AG20443 (cell line): Measurements from ENCODE around the gene PTPRM.

ENCODE experiments used
- DNase-seq: peaks from one replicate; pipeline ENCODE4 v3.0.0; 2012; ENCODE audit warnings: low spot score, mixed read lengths

The PTPRM gene

DNA sequence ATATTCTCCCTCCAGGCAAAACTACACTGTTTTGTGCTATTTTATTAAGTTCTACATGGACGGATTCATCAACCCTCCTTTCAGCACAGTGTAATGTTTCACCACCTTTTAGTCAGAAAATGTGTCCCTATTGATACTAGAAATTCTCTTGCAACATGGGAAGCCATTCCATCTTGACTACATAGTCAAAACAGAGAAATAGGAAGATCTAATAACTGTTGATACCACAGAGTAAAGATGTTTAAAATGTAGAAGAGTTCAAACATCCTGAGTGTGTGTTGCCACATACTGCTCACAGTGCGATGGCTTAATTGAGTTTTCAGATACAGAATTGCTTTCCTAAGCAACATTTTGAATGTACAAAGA is 549.9 kb downstream of the PTPRM start:
- DNase-seq: no peak

GRCh38 chr18:8121101-8121500 is 554.0 kb downstream of the PTPRM start:
- DNase-seq: no peak

- peak; percentile 36 for DNase-seq
These were observed 554.9 kb downstream of the PTPRM start for GRCh38 chr18:8121942-8122480.

- DNase-seq: no peak
These were observed 557.4 kb downstream of the PTPRM start for GRCh38 chr18:8124232-8125146.

GRCh38 chr18:8130096-8130495 is 563.0 kb downstream of the PTPRM start:
- DNase-seq: no peak

DNA sequence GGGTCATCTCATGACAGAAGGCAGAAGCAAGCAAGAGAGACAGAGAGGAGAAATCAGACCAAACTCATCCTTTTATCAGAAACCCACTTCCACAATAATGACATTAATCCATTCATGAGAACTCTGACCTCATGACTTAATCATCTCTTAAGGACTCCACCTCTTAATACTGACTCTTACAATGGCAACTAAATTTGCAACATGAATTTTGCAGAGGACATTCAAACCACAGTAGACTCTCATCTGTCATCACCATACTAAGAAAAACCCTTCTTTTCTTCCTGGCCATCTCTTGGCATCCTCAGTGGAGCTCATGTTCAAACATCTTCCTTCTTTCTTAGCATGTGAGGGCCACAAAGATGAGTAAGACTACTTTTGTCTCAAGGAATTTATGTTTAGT is 565.9 kb downstream of the PTPRM start:
- DNase-seq: no peak

DNA sequence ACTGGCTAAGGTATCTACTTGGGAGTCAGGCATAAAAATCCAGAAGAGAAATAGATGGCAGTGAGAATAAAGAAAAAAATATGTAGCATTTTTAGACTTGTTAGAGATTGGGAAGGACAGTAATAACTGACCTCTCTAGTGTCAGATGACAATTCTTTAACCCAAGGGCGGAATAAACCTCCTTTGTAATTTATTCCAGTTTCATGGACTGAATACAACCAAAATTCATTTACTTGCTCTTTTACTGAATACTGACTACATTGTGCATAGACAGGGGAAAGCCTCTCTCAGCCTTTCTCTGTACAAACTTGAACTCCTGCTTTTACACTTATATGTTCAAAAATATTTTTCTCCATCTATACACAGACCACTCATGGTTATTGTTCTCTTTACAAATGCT is 566.8 kb downstream of the PTPRM start:
- no peak for DNase-seq

- no peak for DNase-seq
These were observed 572.0 kb downstream of the PTPRM start for GRCh38 chr18:8139127-8139527.

DNA sequence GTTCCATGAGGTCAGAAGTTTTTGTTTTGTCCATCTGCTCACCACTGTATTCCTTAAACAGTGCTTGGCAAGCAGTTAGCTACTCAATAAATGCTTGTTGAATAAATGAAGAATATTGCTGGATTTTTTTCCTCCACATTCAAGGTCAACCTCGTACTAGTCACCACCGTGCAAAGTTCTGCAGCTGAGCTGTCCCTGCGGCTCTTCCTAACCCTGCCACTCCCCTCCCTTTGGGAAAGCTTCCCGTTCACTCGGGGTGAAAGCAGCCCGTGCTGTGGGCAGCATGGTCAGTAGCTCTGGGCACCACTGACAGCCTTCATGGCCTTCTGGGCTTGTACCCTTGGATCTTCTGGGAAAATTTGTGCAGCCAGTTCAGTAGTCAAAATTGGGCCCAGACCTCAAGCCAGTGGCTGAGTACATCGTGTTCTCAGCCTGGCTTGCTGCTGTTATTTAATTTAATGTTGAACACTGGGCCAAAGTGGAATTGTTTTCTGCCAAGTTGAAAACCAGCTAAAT is 572.8 kb downstream of the PTPRM start:
- DNase-seq: peak; percentile 47

- DNase-seq: peak; percentile 80
These were observed 573.9 kb downstream of the PTPRM start for GRCh38 chr18:8140841-8141501.

GRCh38 chr18:8142131-8142711 is 575.1 kb downstream of the PTPRM start:
- DNase-seq: no peak

DNA sequence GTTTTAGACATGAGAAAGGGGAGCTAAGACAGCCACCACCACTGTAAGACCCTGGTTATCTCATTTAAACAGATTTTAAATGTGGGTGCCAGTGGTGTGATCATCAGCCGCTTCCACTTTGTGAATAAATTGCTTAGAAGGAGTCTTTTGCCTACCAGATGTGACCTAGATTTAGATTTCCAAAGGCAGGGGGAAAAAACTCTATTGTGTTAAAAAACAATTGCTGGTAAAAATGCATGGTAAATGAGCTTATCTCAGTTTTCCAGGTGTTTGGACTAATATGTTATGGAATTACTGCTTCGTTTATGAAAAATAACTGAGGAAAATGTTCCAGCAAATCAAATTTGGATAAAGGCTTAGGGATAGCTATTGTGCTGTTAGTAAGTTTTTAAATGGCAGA is 575.8 kb downstream of the PTPRM start:
- DNase-seq: no peak

GRCh38 chr18:8151181-8151580 is 584.1 kb downstream of the PTPRM start:
- DNase-seq: no peak

DNA sequence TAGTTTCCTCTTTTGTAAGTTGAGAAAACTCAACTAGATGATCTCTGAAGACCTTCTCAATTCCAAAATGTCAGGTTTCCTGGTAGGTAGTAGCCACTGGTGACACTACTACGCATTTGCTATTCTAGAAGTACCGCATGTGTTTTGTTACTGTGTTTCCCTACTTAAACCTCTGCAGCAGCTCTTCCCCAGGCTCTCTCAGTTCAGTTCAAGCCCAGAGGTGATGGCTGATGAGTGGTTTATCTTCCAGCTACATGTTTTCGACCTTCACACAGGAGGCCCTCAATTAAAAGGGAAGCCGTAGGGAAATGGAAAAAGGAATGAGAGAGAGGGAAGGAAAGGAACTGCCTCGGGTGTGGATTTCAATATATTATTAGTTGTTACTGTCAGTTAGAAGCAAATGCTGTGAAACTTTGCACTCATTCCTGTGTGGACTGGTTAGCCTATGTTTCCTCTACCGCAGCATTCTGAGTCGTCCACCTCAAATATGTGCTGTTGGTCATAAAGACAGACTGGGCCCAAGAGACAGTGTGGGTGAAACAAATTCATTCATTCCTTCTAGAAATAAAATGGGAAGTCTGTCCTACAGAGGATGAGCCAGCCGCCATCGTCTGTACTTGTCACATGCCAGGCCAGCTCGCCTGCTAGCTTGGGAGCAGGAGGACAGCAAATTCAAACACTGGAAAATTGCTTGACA is 586.9 kb downstream of the PTPRM start:
- peak; percentile 72 for DNase-seq

- no peak for DNase-seq
These were observed 595.7 kb downstream of the PTPRM start for GRCh38 chr18:8162802-8163201.

GRCh38 chr18:8163286-8163959 is 596.3 kb downstream of the PTPRM start:
- DNase-seq: no peak

DNA sequence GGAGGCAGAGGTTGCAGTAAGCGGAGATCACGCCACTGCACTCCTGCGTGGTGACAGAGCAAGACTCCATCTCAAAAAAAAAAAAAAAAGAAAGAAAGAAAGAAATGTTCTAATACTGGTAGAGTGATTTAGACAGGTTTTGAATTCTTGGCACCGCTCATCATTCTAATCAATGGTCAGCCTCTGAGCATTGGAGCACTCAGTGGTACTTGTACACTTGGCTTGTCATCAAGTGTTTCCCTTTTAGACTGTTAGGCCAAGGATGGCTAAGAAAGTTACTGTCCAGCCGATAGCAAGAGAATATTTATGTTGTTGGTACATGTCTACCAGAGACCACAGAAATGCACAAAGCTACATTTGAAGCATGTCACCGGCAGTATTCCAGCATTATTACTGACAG is 598.0 kb downstream of the PTPRM start:
- DNase-seq: no peak

DNA sequence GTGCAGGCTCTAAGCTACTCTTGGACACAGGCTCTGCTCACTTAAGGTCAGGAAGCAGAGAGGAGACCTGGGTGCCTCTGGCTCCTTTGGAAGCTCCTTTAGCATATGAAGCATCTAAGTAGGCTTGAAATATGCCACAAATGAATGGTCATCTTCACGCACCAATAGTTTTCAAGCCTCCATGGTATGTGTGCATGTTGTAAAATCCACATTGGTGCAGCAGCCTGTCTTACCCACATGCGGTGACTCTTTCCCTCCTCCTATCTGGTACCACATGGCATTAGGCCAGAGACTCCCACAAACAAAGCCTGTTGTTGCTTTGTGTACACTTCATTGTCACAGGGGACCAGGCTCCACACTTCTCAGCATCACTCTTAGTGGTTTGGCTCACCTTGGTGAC is 599.9 kb downstream of the PTPRM start:
- DNase-seq: no peak

DNA sequence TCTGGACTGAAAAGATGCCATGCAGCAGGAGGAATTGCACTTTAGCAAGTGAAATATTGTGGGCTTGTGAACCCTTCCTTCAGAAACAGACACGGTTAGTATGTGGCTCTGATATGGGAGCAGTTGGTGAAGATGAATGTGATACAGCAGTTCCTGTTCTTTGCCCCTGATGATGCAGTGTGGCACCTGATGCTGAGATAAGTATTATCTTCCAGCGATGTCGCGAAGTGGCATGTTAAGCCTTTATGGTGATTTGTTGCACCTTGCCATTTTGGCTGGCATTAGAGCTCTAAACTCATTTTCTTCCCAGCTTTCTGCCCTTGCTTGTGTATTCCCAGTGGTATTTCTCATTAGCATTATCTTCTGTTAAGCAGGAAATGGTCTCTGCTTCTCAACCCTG is 600.6 kb downstream of the PTPRM start:
- no peak for DNase-seq

GRCh38 chr18:8169722-8170121 is 602.6 kb downstream of the PTPRM start:
- DNase-seq: no peak

- no peak for DNase-seq
These were observed 607.7 kb downstream of the PTPRM start for GRCh38 chr18:8174771-8175170.
